GM23248 (cell line): Measurements from ENCODE around the gene KCTD16. TPM values are rescaled to one million over a fixed set of nuclear protein-coding genes. Genes with fewer than 3 reads are reported as not detected.

Source experiments
- DNase-seq: peaks from one replicate; pipeline ENCODE4 v3.0.0-alpha.2; 2015
- H2AFZ ChIP-seq: fragments of 200-600 bp; sonication (generic); 2 replicates; pipeline ENCODE4 v1.6.1; 2016; ENCODE audit warnings: antibody characterized with exemption
- H3F3A ChIP-seq: fragments of 200-600 bp; sonication (generic); 2 replicates; pipeline ENCODE4 v1.6.1; 2016; ENCODE audit warnings: mild to moderate bottlenecking, antibody characterized with exemption, mixed run types; ENCODE audit not compliant: insufficient read depth
- H3K27ac ChIP-seq: fragments of 200-600 bp; sonication (generic); 2 replicates; pipeline ENCODE4 v1.5.1; 2016; ENCODE audit warnings: mild to moderate bottlenecking
- H3K27me3 ChIP-seq: fragments of 200-600 bp; sonication (generic); replicated peaks from 2 replicates; pipeline ENCODE4 v1.6.1; 2016; ENCODE audit warnings: mild to moderate bottlenecking; ENCODE audit not compliant: insufficient read depth
- H3K36me3 ChIP-seq: fragments of 200-600 bp; sonication (generic); 2 replicates; pipeline ENCODE4 v1.6.1; 2016; ENCODE audit warnings: low read depth, mild to moderate bottlenecking
- H3K4me1 ChIP-seq: fragments of 200-600 bp; sonication (generic); 2 replicates; pipeline ENCODE4 v1.6.1; 2016; ENCODE audit warnings: mild to moderate bottlenecking; ENCODE audit not compliant: insufficient read depth
- H3K4me2 ChIP-seq: fragments of 200-600 bp; sonication (generic); one replicate; pipeline ENCODE4 v1.6.1; 2016; ENCODE audit warnings: mild to moderate bottlenecking; ENCODE audit not compliant: unreplicated experiment
- H3K4me3 ChIP-seq: fragments of 200-600 bp; sonication (generic); 2 replicates; pipeline ENCODE4 v1.5.1; 2016; ENCODE audit warnings: mild to moderate bottlenecking
- H3K79me2 ChIP-seq: fragments of 200-600 bp; sonication (generic); 2 replicates; pipeline ENCODE4 v1.6.1; 2016; ENCODE audit warnings: mild to moderate bottlenecking; ENCODE audit not compliant: insufficient read depth
- H3K9ac ChIP-seq: fragments of 200-600 bp; sonication (generic); 2 replicates; pipeline ENCODE4 v1.6.1; 2016; ENCODE audit warnings: mild to moderate bottlenecking
- H3K9me2 ChIP-seq: fragments of 200-600 bp; sonication (generic); 2 replicates; pipeline ENCODE4 v1.6.1; 2016; ENCODE audit warnings: mixed run types, mild to moderate bottlenecking, moderate library complexity; ENCODE audit not compliant: insufficient read depth
- H3K9me3 ChIP-seq: fragments of 200-600 bp; sonication (generic); one replicate; pipeline ENCODE4 v1.6.1; 2017; ENCODE audit warnings: low read depth
- H4K20me1 ChIP-seq: fragments of 200-600 bp; sonication (generic); 2 replicates; pipeline ENCODE4 v1.6.0; 2016; ENCODE audit not compliant: insufficient read depth
- EZH2 ChIP-seq: fragments of 200-600 bp; sonication (generic); IDR thresholded peaks from 2 replicates; pipeline ENCODE4 v1.6.1; 2018; ENCODE audit warnings: antibody characterized with exemption, mild to moderate bottlenecking; ENCODE audit not compliant: insufficient read depth, poor library complexity, severe bottlenecking
- EZH2phosphoT487 ChIP-seq: fragments of 200-600 bp; sonication (generic); IDR thresholded peaks from 2 replicates; pipeline ENCODE4 v1.6.1; 2018; ENCODE audit warnings: antibody characterized with exemption, moderate library complexity, mild to moderate bottlenecking, low read depth; ENCODE audit not compliant: insufficient read depth
- WGBS, 2 experiments: methylation state at CpG; one replicate each; pipeline ENCODE4 v1.1.6; 2015 to 2017; ENCODE audit warnings: low lambda C conversion rate in 2 of 2, low coverage in 1 of 2; ENCODE audit errors: missing lambda C conversion rate in 2 of 2; 5-methylcytosine and 5-hydroxymethylcytosine counted together
- in situ Hi-C: fragments of 300-500 bp; cut with MboI; formaldehyde crosslinking; loops from 2 replicates; pipeline ENCODE4 v1.15.0; 2020
- polyA plus RNA-seq: library from polyadenylated mRNA; unstranded; fragments of >200 nt; fragmentation: Nextera tagmentation; extraction: Ambion mirVana; gene quantifications from 2 replicates; pipeline ENCODE4 v1.2.1, GENCODE V29; 2016
- total RNA-seq: library from RNA; depleted of rRNA; stranded (reverse); fragments of >200 nt; shearing (Covaris generic); gene quantifications from 2 replicates; pipeline ENCODE4 v1.2.3, GENCODE V29; 2014

KCTD16 gene
- total and polyA plus RNA-seq, 2 experiments from 2014 or later: 0.25 to 0.65 TPM

DNA sequence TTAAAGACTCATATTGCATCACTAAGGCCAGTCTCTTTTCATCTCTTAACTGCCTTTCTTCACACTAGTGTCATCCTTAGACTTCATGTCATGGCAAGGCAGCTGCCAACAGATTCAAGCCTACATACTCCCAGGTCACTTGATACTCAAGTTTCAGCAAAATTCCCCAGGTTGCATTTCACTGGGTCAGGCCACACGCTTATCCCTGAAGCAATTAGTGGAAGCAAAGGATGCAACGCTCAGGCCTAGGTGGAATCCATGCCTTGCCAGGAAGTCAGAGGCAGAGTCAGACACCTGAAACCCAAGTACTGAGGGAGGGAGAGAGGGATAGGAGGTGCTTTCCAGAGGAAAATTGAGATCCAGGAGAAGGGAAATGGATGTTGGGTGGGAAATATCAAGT, 29.1 kb upstream of the KCTD16 start:
- no peaks in the 10 kb centered on the region for H4K20me1 ChIP-seq
- H3K4me3 ChIP-seq: no peak overlapping the region
- peak overlapping the region; percentile 65 for H2AFZ ChIP-seq
- TF ChIP-seq EZH2phosphoT487 (no peak), EZH2 (no peak)
- H3K79me2 ChIP-seq: no peaks in the 10 kb centered on the region
- H3K9me2 ChIP-seq: no peaks in the 10 kb centered on the region
- H3K9me3 ChIP-seq: no peaks in the 10 kb centered on the region
- DNase-seq: peak; percentile 19
- H3K9ac ChIP-seq: no peak overlapping the region
- 76 to 90% methylated on average over 2 of the region's 2 CpGs for WGBS, 2 experiments
- in situ Hi-C loops: loop anchor here (10.0 kb wide), 1 partner anchor 737 kb away; the partner anchor contains the start of gene NR3C1
- peaks cover 7% of the 10 kb centered on the region for H3F3A ChIP-seq
- H3K27me3 ChIP-seq: no peaks in the 10 kb centered on the region
- no peaks in the 10 kb centered on the region for H3K36me3 ChIP-seq
- peak overlapping the region; percentile 34 for H3K4me2 ChIP-seq
- H3K27ac ChIP-seq: peak overlapping the region; percentile 28
- H3K4me1 ChIP-seq: peaks cover 37% of the 10 kb centered on the region

DNA sequence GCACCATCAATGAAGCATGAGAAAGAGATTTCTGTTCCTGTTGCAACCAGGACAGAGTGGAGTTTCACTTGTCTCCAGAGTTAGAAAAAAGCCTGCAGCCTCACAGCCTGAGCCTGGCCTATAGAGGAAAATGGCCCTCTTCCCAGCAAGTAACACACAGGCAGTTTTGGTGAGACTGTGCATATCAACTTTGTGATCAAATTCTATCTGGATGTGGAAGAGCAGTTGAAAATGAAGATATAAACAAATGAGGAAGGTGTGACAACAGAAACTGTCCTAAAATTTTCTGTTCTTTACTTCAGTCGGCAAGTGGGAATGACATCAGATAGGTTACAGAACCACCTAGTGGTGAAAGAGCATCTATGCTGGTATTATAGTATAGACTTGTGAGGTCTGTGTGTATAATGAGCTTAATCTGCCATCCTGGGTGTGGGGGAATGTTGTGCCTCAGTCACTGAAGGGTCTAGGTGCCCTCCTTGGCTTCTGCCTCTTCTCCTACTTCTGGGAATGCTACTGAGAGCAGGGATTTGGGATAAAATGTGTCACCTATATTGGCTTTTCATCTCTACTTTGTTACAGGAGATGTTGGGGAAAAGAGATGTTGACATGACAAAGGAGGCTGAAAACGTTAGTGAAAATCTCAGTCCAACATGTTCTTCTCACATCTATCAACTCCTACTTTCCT, 28.4 kb upstream of the KCTD16 start:
- peak; percentile 81 for DNase-seq
- Histone ChIP-seq H3K9ac (0 out of 2 replicates have a peak overlapping the region, but pooled peaks have one; percentile 1), H3K9me3 (no peaks in the 10 kb centered on the region), H3K27ac (peak overlapping the region; percentile 28), H3K4me2 (peak overlapping the region; percentile 34), H3K4me1 (peaks cover 37% of the 10 kb centered on the region), H4K20me1 (no peaks in the 10 kb centered on the region), H3K27me3 (no peaks in the 10 kb centered on the region), H3F3A (peaks cover 11% of the 10 kb centered on the region), H3K36me3 (no peaks in the 10 kb centered on the region), H3K4me3 (no peak overlapping the region), H3K9me2 (no peaks in the 10 kb centered on the region), H3K79me2 (no peaks in the 10 kb centered on the region), H2AFZ (peak overlapping the region; percentile 65)
- in situ Hi-C loops: loop anchor here (10.0 kb wide), 1 partner anchor 737 kb away; the partner anchor contains the start of gene NR3C1
- 1 to 3% methylated on average over 2 of the region's 2 CpGs for WGBS, 2 experiments
- no peak for TF ChIP-seq EZH2phosphoT487

DNA sequence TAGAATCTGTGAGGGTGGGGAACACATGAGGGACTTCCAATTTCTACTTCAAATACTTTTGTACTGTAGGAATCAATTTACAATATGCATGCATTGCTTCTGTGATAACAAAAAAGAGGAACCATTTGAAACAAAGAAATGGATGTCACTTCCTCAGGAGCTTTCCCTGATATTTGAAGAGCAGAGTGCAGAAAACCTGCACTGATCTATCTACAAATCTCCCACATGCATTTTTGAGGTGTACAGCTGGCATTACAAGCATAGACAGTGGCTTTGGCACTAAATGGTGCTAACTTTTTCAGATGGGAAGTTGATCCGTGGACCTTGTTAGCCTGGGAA, 27.9 kb upstream of the KCTD16 start:
- no peak for DNase-seq
- Histone ChIP-seq H3K79me2 (no peaks in the 10 kb centered on the region), H3K27me3 (no peaks in the 10 kb centered on the region), H4K20me1 (no peaks in the 10 kb centered on the region), H3K36me3 (no peaks in the 10 kb centered on the region), H3K9me2 (no peaks in the 10 kb centered on the region), H3K4me3 (no peak overlapping the region), H3K4me2 (no peak overlapping the region), H2AFZ (peak overlapping the region; percentile 65), H3K27ac (no peak overlapping the region), H3K4me1 (peaks cover 37% of the 10 kb centered on the region), H3F3A (peaks cover 16% of the 10 kb centered on the region), H3K9ac (0 out of 2 replicates have a peak overlapping the region, but pooled peaks have one; percentile 1), H3K9me3 (no peaks in the 10 kb centered on the region)
- in situ Hi-C loops: loop anchor here (10.0 kb wide), 1 partner anchor 738 kb away; the partner anchor contains the start of gene NR3C1
- TF ChIP-seq EZH2phosphoT487: no peak
- TF ChIP-seq EZH2: no peak
- WGBS, 2 experiments: 25 to 37% methylated on average over 1 of the region's 1 CpG

DNA sequence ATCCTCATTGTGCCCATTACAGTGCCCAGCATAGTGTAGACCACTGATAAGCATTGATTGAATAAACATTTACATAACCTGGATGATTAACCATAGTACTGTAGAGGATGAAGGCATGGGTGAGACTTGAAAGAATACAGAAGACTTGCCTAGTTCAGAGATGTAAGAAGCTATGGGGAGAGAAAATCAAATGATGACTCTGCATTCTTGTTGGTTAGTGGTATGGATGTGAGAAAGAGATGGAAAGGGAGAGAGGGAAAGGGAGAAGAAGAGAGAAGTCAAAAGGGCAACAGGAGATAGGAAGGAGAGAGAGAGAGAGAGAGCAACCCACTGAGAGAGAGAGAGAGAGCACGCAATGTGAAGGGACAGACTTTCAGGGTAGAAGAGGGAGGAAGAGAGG, 27.0 kb upstream of the KCTD16 start:
- Histone ChIP-seq H3K27me3 (no peaks in the 10 kb centered on the region), H3K4me3 (no peak overlapping the region), H3K79me2 (no peaks in the 10 kb centered on the region), H3K27ac (no peak overlapping the region), H2AFZ (no peak overlapping the region), H4K20me1 (no peaks in the 10 kb centered on the region), H3K4me1 (peaks cover 37% of the 10 kb centered on the region), H3K9ac (no peak overlapping the region), H3F3A (peaks cover 16% of the 10 kb centered on the region), H3K4me2 (no peak overlapping the region), H3K9me2 (no peaks in the 10 kb centered on the region), H3K36me3 (no peaks in the 10 kb centered on the region), H3K9me3 (no peaks in the 10 kb centered on the region)
- in situ Hi-C loops: loop anchor here (10.0 kb wide), 1 partner anchor 739 kb away; the partner anchor contains the start of gene NR3C1
- WGBS, 2 experiments: 97 to 100% methylated on average over 1 of the region's 1 CpG
- no peak for DNase-seq
- TF ChIP-seq EZH2phosphoT487 (no peak), EZH2 (no peak)
